ENCODE measurements around the gene TCTN2.

TCTN2 gene

DNA sequence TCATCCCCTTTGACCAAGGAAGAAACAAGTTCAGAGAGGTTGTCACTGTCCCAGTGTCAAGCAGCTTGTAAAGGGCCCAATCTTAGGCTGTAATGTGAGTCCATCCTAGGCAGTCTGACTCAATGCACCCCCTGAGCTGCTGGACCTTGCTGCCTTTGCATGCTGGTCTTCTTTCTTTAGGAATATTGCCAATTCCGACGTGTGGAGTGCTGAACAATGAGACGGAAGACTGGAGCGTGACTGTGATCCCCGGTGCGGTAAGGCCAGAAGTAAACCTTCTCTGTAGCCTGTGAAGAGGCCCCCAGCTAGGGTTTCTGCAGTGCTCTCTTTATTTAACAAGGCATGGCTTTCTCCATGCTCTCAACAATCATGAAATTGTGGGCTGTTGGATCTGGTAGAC is 963 bp downstream of the TCTN2 start:
- no peak for ATAC-seq (ENCODE audit: low read depth)
- Histone ChIP-seq H3K4me3 (ENCODE audit: severe bottlenecking) (peak overlapping the region; percentile 62), H3K4me1 (ENCODE audit: insufficient read depth, poor library complexity, severe bottlenecking) (no peaks in the 10 kb centered on the region), H3K36me3 (ENCODE audit: low read depth) (peaks cover 25% of the 10 kb centered on the region), H3K27me3 (ENCODE audit: insufficient read depth, poor library complexity, severe bottlenecking) (no peaks in the 10 kb centered on the region), H3K9me3 (ENCODE audit: severe bottlenecking) (no peaks in the 10 kb centered on the region), H3K27ac (ENCODE audit: poor library complexity, severe bottlenecking) (no peak overlapping the region)
- DNase-seq (ENCODE audit: low spot score): no peak
- TF ChIP-seq, protein P1, sequence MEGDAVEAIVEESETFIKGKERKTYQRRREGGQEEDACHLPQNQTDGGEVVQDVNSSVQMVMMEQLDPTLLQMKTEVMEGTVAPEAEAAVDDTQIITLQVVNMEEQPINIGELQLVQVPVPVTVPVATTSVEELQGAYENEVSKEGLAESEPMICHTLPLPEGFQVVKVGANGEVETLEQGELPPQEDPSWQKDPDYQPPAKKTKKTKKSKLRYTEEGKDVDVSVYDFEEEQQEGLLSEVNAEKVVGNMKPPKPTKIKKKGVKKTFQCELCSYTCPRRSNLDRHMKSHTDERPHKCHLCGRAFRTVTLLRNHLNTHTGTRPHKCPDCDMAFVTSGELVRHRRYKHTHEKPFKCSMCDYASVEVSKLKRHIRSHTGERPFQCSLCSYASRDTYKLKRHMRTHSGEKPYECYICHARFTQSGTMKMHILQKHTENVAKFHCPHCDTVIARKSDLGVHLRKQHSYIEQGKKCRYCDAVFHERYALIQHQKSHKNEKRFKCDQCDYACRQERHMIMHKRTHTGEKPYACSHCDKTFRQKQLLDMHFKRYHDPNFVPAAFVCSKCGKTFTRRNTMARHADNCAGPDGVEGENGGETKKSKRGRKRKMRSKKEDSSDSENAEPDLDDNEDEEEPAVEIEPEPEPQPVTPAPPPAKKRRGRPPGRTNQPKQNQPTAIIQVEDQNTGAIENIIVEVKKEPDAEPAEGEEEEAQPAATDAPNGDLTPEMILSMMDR (IDR thresholded peaks at IDR 0.05; ENCODE audit: poor library complexity, severe bottlenecking): no peak

DNA sequence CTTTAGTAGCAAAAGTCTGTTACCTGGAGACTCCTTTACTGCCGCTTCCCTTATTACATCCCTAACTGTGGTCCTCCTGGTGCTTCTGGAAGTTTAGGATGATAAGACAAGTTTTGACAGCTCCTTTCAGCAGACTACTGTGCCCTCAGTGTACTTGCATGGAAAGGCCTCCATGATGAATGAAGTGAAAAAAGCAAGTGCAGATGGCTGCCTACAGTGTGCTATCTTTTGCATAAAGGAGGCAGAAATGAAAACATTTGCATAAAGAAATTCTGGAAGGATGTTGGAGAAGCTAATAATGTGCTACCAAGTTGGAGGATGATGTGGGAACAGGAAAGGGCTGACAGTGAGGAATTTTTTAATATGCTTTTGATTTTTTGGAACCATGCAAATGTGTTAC is 4.5 kb downstream of the TCTN2 start:
- H3K36me3 ChIP-seq (ENCODE audit: low read depth): peaks cover 40% of the 10 kb centered on the region
- TF ChIP-seq, protein P1 (IDR thresholded peaks at IDR 0.05; ENCODE audit: poor library complexity, severe bottlenecking): no peak
- ATAC-seq (ENCODE audit: low read depth) (no peak), DNase-seq (ENCODE audit: low spot score) (no peak)
- no peaks in the 10 kb centered on the region for H3K4me1 ChIP-seq (ENCODE audit: insufficient read depth, poor library complexity, severe bottlenecking)
- no peak overlapping the region for H3K27ac ChIP-seq (ENCODE audit: poor library complexity, severe bottlenecking)
- H3K4me3 ChIP-seq (ENCODE audit: severe bottlenecking): no peak overlapping the region
- no peaks in the 10 kb centered on the region for H3K27me3 ChIP-seq (ENCODE audit: insufficient read depth, poor library complexity, severe bottlenecking)
- H3K9me3 ChIP-seq (ENCODE audit: severe bottlenecking): no peaks in the 10 kb centered on the region

DNA sequence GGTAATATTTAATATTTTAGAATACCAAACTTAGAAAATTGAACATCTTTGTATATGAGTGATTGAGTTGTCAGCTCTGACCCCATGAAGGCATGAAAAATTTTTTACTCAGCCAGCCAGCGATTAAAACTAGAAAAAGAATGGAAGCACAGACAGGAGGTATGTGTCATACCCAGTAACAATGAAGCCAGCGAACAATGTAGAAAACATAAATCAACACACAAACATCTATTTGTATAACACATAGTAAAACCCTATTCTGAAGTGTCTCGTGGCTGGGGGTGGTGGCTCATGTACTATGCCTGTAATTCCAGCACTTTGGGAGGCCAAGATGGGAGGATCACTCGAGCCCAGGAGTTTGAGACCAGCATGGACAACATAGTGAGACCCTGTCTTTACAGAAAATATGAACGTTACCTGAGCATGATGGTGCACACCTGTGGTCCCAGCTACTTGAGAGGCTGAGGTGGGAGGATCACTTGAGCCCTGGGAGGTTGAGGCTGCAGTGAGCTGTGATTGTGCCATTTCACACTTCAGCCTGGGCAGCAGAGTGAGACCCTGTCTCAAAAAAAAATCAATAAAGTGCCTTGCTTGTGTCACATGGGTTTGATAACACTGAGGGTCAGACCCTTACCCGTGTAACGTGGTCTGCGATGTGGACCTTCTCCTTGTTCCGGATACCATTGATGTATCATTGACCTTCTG is 5.9 kb downstream of the TCTN2 start:
- H3K27me3 ChIP-seq (ENCODE audit: insufficient read depth, poor library complexity, severe bottlenecking): no peaks in the 10 kb centered on the region
- peaks cover 45% of the 10 kb centered on the region for H3K36me3 ChIP-seq (ENCODE audit: low read depth)
- TF ChIP-seq, protein P1 (IDR thresholded peaks at IDR 0.05; ENCODE audit: poor library complexity, severe bottlenecking): no peak
- no peaks in the 10 kb centered on the region for H3K9me3 ChIP-seq (ENCODE audit: severe bottlenecking)
- ATAC-seq (ENCODE audit: low read depth) (no peak), DNase-seq (ENCODE audit: low spot score) (no peak)
- H3K4me1 ChIP-seq (ENCODE audit: insufficient read depth, poor library complexity, severe bottlenecking): no peaks in the 10 kb centered on the region
- no peak overlapping the region for H3K27ac ChIP-seq (ENCODE audit: poor library complexity, severe bottlenecking)
- H3K4me3 ChIP-seq (ENCODE audit: severe bottlenecking): no peak overlapping the region

DNA sequence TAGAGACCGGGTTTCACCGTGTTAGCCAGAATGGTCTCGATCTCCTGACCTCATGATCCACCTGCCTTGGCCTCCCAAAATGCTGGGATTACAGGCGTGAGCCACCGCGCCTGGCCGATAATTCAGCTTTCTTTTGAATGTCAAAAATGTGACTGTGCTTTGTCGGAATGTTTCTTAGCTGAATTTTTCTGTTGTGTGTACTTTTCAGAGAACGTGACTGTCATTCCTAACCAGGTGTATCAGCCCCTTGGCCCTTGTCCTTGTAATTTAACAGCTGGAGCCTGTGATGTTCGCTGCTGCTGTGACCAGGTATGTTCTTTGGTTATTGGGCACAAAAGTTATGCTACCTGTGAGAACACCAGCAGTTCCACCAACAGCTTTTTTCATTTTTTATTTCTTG is 8.1 kb downstream of the TCTN2 start:
- TF ChIP-seq, protein P1 (IDR thresholded peaks at IDR 0.05; ENCODE audit: poor library complexity, severe bottlenecking): no peak
- no peaks in the 10 kb centered on the region for H3K4me1 ChIP-seq (ENCODE audit: insufficient read depth, poor library complexity, severe bottlenecking)
- H3K9me3 ChIP-seq (ENCODE audit: severe bottlenecking): no peaks in the 10 kb centered on the region
- ATAC-seq (ENCODE audit: low read depth): no peak
- no peaks in the 10 kb centered on the region for H3K27me3 ChIP-seq (ENCODE audit: insufficient read depth, poor library complexity, severe bottlenecking)
- H3K4me3 ChIP-seq (ENCODE audit: severe bottlenecking): no peak overlapping the region
- H3K36me3 ChIP-seq (ENCODE audit: low read depth): peaks cover 42% of the 10 kb centered on the region
- H3K27ac ChIP-seq (ENCODE audit: poor library complexity, severe bottlenecking): no peak overlapping the region
- DNase-seq (ENCODE audit: low spot score): no peak

DNA sequence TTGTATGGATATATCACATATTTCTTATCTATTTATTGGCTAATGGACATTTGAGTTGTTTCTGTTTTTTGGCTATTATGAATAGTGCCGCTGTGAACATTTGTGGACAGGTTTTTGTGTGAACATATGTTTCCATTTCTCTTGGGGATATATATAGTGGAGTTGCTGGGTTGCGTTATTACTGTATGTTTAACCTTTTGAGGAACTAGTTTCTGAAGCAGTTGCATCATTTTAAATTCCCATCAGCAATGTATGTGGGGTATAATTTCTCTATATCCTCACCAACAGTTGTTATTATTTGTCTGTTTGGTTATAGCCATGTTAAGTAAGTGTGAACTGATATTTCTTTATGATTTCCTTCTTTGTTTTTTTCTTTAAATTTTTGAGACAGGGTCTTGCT is 10.7 kb downstream of the TCTN2 start:
- Histone ChIP-seq H3K27me3 (ENCODE audit: insufficient read depth, poor library complexity, severe bottlenecking) (no peaks in the 10 kb centered on the region), H3K36me3 (ENCODE audit: low read depth) (peaks cover 31% of the 10 kb centered on the region), H3K4me1 (ENCODE audit: insufficient read depth, poor library complexity, severe bottlenecking) (no peaks in the 10 kb centered on the region), H3K9me3 (ENCODE audit: severe bottlenecking) (no peaks in the 10 kb centered on the region), H3K4me3 (ENCODE audit: severe bottlenecking) (no peak overlapping the region), H3K27ac (ENCODE audit: poor library complexity, severe bottlenecking) (no peak overlapping the region)
- ATAC-seq (ENCODE audit: low read depth) (no peak), DNase-seq (ENCODE audit: low spot score) (no peak)
- TF ChIP-seq, protein P1 (IDR thresholded peaks at IDR 0.05; ENCODE audit: poor library complexity, severe bottlenecking): no peak

Measured in RWPE2 (cell line).